DMS79 (cell line): Measurements from ENCODE around the gene SPSB2.
A peak's percentile ranks its signal among the peaks of the same experiment; 100 is the strongest.

Source experiments
- DNase-seq: peaks from one replicate; lab custom pipeline; 2025; lab: John Stamatoyannopoulos, UW

Gene SPSB2

DNA sequence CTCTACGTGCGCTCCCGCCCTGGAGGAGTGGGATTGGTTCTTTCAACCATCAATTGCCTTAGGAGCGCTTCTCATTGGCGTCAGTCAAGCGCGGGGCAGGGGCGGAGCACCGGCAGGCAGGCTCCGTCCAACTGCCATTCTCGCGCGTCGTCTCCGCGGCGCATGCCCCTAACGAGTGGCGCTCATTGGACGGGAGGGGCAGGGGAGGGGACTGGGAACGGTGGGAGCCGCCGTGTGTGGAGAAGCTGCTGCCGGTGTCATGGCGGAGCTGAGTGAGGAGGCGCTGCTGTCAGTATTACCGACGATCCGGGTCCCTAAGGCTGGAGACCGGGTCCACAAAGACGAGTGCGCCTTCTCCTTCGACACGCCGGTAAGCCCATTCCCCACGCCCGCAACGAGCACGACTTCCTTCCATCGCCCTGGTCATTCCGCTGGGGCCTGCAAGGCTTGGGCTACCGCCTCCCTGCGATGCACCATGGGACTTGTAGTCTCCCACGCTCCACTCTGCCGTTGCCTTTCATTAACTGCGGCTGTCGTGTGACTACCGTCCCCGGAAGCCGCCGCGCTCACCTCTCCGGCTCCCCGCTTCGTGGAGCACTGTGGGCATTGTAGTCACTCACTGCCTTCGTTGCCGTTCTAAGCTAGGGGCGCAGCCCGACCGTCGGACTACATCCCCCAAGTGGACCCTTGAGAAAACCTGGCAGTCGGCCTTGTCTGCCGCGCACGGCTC is 21.0 kb downstream of the SPSB2 start, which contains the start of gene USP5:
Gene USP5 (plus strand): TSS at position 230 of the 730 bp plus-strand sequence. CDS start 30 bp downstream, at position 260.
- DNase-seq: peak; percentile 99

DNA sequence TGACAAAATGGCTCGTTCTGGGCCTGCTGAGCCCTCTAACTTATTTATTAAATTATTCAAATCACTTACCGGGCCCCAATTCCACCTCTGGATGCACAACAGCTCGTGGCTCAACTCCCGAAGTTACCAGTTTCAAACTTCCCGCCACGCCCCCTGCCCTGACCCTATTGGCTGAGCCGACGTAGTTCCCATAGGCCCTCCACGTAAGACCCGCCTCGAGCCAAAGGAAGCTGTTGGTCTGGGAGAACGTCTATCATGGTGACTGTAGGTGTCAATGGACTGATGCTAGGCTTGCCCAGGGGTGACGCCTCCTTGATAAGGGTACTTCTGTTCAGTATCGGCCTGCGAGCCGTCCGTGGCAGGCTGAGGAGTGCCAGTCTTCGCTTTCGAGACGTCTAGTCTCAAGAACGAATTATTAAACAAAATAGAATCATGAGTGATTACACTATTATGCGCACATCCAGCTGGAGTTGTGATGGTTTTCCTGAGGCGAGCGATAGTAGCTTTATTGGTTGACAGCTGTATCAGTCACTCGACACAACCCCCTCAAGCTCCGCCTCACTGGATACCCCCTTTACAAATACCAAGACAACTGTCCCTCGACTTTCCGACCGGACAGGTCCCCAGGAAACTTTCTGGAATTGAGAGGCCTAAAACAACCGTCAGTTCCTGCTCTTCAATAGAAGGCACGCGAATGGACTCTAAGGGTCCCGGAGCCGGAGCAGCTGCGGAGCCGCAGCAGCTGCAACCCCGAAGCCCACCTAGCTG is 21.8 kb downstream of the SPSB2 start, which contains the start of gene CDCA3:
Gene CDCA3 (minus strand): TSS at position 134 of the 768 bp plus-strand sequence. CDS start 334 bp downstream, outside the sequence.
- DNase-seq: peak; percentile 96

DNA sequence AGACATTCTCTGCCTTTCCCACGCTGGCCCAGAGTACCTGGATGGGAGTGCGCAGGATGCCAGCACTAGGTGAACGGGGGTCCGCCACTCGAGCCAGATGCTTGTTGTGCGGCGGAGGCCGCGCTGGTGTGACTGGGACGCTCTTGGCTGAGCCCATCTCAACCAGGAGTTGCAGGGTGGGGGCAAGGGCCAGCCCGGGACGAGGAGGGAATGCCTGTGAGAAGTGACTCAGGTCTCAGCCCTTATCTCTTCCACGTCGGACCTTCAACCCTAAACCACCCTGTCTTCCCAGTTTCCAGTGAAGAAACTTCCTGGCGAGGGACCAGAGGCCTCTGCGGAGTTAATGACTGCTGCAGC is 22.3 kb downstream of the SPSB2 start:
- no peak for DNase-seq

DNA sequence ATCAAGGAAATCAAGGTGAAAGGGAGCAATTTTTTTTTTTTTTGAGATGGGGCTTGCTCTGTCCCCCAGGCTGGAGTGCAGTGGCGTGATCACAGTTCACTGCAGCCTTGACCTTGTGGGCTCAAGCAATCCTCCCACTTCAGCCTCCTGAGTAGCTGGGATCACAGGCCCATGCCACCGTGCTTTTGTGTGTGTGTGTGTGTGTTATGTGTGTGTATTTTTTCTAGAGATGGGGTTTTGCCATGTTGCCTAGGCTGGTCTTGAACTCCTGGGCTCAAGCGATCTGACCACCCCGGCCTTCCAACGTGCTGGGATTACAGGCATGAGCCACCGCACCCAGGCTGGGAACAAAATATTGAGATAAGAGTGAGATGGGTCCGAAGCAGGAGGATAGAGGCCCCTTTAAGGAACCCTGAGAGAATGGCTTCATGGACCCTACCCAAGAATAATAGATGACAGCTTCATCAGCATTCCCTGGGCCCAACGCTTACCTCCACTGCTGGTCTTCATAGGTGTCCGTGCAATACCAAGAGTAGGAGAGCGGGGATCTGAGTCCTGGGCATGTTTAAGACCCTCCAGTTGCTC is 23.0 kb downstream of the SPSB2 start:
- DNase-seq: peak; percentile 13

DNA sequence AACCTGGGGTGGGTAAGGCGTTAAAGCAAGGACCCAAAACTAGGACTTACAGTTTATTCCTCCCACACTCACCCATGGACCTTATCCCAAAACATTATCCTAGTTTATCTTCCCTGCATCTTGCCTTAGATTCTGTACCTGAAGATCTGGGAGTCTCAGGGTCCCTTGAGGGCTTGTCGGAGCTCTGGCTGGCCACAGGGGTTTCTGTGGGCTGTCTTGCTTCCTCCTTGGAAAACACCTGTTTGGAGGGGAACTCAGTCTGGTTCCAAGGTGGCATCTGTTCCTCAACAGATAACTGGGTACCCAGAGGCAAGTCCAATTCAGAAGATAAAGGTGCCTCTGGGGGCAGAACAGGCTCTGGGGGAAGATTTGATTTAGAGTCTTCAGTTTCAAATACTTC is 23.7 kb downstream of the SPSB2 start:
- DNase-seq: no peak

DNA sequence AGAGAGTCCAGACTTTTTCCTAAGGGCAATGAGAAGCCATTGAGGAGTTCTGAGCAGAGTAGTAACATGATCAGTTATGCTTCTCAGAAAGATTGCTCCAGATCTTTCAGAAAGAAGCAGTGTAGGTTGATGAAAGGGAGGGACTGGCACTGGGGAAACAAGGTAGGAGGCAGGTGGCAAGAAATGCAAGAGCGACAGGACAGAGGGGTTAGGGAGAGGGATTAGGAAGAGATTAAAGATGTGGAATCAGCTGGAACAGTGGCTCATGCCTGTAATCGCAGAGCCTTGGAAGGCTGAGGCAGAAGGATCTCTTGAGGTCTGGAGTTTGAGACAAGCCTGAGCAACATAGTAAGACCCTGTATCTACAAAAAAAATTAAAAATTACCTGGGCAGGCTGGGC is 25.4 kb downstream of the SPSB2 start:
- no peak for DNase-seq

DNA sequence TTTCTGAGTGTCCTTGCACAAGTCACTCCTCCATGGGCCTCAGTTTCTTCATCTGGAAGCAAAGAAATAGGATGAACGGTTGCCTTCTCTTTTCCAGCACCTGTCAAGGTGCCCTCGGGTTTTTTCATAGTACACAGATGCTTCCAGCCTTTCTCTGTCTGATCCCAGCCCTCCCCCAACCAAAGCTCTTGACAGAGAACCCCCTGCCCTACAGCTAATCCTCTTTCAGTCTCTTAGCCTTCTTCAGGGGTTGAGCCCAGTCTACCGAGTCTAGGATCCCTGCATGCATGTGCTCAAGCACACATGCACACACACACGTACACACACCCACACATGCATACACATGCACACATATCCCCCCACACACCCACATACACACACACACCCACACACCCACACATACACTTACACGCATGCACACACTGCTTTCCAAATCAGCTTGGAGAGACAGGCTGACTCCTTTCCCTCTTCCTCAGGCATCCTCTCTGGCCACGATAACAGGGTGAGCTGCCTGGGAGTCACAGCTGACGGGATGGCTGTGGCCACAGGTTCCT is 26.7 kb downstream of the SPSB2 start:
- no peak for DNase-seq

DNA sequence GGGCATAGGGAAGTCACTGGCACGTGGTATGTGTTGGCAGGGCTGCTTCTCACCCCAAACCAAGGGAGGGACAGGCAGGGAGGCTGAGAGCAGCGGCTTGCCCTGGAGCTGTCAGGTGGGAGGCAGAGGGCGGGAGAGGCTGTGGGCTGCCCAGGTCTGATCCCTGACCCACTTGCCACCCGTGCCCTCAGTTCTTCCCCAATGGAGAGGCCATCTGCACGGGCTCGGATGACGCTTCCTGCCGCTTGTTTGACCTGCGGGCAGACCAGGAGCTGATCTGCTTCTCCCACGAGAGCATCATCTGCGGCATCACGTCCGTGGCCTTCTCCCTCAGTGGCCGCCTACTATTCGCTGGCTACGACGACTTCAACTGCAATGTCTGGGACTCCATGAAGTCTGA is 27.7 kb downstream of the SPSB2 start:
- DNase-seq: no peak

DNA sequence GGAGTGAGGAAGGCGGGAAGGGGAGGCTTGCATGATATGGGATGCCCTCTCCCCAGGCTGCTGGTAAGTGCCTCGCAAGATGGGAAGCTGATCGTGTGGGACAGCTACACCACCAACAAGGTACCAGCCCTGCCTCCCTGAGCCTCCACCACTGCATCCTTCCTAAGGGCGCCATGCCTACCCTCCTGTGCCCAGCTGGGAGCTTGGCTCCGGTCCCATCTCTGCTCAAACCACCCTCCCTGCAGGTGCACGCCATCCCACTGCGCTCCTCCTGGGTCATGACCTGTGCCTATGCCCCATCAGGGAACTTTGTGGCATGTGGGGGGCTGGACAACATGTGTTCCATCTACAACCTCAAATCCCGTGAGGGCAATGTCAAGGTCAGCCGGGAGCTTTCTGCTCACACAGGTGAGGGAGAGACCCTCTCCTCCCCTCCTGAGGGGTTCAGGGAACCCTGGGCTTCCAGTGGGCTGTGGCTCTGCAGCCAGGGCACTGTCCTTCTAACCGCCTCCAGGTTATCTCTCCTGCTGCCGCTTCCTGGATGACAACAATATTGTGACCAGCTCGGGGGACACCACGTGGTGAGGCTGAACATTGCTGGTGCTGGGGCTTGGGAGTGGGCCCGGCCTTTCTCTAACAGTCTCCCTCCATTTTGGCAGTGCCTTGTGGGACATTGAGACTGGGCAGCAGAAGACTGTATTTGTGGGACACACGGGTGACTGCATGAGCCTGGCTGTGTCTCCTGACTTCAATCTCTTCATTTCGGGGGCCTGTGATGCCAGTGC is 29.8 kb downstream of the SPSB2 start:
- DNase-seq: no peak

DNA sequence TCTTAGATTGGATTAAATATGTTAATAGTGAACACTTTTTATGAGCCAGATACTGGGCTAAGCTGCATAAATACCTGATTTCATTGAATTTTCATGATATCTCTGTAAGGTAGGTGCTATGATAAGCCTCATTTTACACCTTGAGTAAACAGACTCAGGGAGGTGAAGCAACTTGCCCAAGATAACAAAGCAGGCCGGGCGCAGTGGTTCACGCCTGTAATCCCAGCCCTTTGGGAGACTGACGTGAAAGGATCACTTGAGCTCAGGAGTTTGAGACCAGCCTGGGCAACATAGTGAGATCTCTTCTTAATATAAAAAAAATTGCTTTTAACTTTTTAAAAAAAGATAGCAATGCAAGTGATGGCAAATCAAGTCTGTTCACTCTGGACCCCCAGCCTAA is 31.0 kb downstream of the SPSB2 start:
- no peak for DNase-seq

DNA sequence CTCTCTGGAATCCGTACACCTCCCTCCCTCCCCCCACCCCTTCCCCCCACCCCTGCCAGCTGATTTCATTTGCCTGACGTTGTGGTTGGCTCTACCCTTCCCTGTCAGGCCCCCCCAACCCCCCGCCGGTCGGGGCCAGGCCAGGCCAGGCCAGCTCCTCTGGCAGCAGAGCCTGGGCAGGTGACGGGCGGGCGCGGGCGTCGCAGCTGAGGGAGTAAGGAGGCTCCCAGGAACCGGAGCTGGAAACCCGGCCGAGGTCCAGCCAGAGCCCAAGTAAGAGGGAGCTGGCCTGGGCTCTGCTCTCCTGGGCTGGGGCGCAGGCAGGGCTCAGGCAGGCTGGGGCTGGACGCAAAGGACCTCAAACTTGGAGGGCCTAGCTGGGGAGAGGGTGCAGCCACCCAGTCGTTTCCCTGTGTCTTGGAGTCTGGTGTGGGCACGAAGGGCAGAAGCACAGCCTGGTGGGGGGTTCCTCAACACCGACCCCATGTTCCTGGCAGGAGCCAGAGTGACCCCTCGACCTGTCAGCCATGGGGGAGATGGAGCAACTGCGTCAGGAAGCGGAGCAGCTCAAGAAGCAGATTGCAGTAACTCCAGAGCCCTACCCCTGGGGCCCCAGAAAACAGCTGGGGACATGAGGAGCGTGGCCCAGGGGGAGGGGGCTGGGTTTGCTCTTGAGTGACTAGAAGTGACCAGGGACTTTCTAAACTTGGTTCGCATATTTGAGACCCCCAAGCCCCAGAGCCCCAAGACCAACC is 32.2 kb downstream of the SPSB2 start, which contains the start of gene GNB3:
Gene GNB3 (plus strand): TSS at position 165 of the 755 bp plus-strand sequence. CDS start 363 bp downstream, at position 528.
- DNase-seq: no peak

DNA sequence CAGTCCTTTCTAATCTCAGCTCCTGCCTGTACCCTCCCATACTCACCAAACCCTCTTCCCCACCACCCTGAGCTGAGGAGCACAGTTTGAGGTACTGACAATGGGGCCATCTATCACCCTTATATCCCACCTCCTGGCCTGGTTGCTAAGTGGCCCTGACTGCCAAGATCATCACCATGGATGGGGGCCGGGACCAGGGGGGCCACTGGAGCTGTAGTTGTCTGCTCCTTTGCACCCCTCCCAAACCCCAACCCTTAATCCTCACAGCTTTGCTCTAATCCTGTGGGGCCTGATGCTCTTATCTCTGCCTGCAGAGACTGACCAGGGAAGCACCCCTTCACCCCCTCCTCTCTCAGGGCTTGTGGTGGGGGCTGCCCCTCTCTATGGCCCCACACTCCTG is 32.8 kb downstream of the SPSB2 start:
- DNase-seq: no peak

DNA sequence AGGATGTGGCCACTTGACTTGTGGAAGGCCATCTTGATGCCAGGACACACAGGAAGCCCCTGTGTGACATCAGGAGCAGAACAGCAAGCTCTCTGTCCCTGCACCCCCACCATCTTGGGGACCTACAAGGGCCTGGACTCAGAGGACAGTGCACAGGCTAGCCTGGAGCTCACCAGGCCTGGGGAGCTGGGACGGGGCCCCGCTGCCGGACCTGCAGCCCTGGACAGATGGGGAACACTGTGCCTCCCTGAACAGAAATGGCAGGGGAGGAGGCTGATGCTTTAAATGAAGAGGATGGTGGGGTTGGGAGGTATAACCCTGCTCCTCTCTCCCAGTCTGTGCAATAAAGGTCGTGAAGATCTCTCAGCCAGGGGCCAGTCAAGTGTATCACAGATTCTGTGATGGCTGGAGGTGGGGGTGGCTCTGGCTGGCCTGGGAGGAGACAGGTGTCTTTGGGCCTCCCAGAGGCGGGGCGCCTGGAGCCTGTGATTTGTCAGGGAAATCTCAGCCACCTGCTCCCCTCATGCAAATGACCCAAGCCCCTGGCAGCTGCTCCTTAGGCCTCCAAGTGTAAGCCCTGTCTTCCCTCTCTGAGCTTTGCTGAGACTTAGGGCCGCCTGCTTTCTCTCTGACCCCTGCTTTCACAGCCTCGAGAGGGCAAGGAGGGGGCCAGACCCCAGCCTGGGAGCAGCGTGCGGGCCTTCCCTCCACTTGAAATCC is 33.5 kb downstream of the SPSB2 start:
- DNase-seq: no peak

DNA sequence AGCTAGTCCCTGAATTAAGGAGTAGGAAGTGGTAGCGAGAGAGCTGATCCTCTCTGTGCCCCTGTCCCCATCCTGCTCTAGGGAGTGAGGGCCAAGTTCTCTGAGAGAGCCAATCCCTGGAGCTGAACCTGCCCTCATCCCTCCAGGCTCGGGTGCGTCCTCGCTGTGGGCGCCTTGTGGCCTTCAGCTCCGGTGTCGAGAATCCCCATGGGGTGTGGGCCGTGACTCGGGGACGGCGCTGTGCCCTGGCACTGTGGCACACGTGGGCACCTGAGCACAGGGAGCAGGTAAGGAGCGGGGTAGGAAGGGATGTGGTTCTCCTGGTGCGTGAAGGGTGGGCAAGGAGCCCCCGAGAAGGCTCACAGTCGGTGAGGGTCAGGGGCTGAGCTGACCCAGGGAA is 34.2 kb downstream of the SPSB2 start:
- no peak for DNase-seq

DNA sequence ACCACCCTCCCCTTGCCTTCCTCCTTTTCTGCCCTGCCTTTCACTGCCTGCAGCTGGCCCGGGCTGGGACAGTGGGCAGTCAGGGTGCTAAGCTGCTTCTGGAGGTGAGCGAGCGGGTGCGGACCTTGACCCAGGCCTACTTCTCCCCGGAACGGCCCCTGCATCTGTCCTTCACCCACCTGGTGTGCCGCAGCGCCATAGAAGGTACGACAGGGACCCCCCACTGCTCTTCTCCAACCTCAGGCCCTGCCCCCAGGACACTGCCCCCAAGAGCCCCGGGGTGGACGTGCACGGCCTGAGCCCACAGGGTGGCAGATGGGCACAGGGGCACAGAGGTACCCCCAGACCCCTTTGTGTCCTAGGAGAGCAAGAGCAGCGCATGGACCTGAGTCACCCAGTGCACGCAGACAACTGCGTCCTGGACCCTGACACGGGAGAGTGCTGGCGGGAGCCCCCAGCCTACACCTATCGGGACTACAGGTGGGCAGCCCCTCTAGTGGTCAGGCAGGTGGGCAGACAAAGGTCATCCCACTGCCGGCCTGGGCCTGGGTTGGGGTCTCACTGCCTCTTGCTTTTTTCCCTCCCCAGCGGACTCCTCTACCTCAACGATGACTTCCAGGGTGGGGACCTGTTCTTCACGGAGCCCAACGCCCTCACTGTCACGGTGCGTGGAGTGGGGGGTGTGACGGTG is 35.6 kb downstream of the SPSB2 start:
- no peak for DNase-seq

DNA sequence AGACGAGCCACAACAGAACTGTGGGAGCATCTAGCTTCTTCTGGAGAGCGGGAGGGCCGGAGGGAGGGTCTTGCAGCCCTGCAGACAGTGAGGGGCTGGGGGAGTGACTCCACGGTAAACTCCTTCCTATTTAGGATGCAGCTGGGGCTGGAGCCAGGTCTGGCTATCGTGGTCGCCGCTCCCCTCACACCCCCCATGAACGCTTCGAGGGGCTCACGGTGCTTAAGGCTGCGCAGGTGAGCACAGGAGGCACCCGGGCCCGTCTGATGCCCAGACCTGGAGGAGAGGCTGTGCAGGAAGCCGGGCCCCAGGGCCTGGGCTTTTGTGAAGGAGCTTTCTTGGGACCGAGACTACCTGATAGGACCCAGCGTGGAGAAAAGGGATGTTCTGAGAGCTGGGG is 36.3 kb downstream of the SPSB2 start:
- no peak for DNase-seq

DNA sequence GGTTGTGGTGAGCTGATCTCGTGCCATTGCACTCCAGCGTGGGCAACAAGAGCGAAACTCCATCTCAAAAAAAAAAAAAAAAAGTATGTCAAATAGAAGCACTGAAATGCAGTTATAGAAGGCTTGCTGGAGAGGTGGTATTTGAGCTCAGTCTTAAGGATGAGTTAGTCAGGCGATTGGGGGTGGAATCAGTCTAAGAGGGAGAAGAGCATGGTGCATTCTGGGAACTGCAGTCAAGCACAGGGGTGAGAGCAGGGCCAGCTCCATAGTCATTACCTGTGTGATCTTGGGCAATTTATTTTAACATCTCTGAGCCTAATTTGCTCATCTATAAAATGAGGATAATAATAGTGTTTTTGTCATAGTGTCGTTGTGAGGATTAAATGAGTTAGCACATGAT is 38.2 kb downstream of the SPSB2 start:
- no peak for DNase-seq

DNA sequence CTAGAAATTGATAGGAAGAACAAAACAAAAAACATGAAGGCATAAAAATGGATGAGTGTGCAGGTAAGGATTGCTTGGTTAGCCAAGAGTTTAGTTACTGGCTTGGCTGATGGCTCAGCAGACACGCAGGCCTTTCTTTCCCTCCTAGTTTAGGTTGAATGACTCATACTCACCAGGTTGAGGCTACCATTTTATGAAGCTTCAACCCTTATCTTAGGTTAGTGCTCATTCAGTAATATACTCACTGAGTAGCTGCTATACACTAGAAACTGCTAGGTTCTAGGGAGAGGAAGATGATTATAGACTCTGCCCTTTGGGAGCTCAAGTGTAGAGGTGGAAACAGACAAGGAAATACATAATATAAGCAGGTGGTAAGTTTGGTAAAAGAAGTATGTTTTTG is 38.8 kb downstream of the SPSB2 start:
- DNase-seq: no peak

DNA sequence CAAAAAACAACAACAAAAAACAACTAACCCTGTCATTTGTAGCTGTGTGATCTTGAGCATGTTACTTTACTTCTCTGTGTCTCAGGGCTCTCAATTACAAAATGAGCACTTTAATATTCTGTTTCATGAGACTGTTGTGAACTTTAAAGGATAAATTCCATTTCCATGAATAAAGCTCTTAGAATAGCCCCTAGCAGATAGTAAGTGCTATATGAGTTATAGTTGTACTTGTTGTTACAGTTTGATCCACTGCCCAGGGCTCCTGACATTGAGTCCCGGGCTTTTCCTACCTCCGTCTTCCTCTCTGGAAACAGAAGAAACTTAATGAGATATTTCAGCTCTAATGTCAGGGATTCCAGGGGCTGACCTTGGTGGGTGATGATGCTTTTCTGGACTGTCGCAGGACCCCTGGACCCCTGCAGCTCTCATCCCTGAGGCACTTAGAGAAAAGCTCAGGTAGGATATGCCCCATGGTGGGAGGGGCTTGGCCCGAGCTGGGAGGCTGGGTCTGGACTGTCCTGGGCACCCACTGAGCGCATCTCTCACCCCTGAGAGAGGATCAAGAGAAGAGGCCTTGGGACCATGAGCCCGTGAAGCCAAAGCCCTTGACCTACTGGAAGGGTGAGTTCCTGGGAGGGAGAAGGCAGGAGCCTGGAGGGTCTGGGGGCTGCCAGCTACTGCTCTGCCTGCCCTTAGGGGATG is 39.8 kb downstream of the SPSB2 start:
- no peak for DNase-seq
